ENCODE data around the gene C1orf52.

Gene C1orf52

DNA sequence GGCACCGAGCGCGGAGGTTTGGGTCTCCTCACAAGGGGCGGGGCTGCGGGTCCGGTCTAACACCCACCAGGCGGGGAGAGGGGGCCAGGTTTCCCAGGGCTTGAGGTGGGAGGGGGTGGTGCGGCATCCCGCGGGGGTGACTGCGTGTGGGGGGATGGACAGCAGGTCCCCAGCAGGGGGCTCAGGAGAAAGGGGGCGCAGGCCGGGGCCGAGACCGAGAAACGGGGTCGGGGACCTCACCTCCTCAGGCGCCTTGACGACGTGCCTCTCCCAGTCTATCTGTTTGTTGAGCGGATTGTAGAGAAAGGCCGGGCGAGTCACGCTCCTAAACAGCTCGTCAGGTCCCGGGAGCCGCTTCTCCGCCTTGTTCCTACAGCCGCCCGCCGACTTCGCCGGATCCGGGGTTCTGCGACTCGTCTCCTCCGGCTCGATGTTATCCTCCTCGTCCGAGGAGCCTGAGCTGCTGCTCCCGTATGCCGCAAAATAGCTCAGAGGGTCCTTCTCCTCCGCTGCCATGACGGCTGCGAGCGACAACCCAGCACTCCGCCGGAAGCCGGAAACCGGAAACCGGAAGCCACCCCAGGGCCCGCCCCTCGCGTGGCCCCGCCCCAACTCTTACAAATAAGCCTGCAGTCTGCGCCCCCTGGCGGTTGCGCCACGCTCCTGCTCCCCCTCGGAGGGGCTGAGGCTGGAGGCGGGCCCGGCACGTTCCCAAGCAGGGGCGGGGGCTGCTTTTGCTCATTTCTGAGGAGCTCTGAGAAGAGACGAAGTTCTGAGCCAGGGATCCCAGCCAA, at the start of gene C1orf52:
Gene C1orf52 (minus strand): TSS at position 545 of the 794 bp plus-strand sequence. CDS start 29 bp downstream, at position 516.
- DNase-seq, result peak; percentile 99

DNA sequence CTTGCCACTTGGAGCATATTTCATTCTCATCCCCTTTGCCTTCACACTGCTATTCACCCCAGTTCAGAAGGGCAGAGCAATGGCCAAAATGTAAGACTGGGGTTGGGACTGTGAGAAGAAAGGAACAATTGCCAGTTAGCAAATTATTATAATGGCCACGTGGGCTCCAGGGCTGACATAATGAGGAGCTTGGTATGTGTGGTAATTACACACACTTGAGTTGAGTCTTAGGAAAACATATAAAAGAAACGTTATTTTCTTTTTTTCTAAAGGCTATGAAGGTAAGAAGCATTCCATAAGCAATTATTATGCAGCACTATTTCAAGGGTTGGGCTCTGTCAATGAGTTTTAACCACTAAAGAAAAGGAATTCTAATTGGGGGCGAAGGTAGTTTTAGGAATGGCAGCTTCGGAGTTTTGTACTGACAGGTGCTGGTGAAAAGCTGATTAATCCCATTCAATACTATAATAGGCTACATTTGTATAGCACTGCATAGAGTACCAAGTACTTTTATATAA, 49.4 kb upstream of the C1orf52 start:
- no peak for DNase-seq

DNA sequence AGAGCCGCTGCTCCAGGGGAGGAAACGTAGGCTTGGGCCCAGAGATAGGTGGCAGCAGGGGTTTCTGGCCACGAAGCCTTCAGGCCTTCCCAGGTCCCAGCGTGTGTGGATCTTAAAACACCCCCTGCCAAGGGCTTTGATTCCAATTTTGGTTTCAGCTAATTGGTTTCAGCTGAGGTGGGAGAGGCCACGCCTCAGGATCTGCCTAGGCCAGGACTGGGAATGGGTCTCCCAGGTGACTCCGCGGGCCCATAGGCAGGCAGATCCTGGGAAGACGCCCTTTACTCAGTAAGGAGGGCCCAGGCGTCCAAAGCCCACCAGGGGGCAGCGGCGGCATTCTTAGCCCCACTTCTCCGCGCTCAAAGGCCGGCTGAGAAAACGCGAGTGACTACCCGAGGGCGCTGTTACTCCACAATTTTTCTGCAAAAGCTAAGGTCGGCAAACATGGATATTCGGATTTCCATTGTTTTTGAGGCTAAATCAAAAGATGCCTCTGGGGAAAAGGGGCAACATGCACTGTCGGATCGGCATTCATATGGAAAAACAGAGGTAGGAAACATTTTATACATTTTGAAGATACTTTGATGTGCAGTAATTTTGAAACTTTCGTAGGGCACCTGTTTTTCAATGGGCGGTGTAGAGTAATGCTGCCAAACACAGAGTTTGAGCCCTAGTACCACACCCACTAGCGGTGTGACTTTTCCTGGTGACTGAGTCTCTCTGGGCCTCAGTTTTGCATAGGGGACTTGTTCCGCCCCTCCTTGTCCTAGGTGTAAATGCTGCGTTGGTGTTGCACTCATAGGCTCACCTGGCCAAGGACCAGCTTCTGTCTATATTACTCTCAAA, 48.7 kb upstream of the C1orf52 start:
- DNase-seq, result peak; percentile 62

- no peak for DNase-seq
These were observed 46.8 kb upstream of the C1orf52 start for GRCh38 chr1:85306236-85306635.

GRCh38 chr1:85303440-85304162, 44.1 kb upstream of the C1orf52 start:
- DNase-seq, result no peak

GRCh38 chr1:85300140-85300539, 40.7 kb upstream of the C1orf52 start:
- no peak for DNase-seq

- DNase-seq, result peak; percentile 51
These were observed 38.6 kb upstream of the C1orf52 start for GRCh38 chr1:85297855-85298629.

DNA sequence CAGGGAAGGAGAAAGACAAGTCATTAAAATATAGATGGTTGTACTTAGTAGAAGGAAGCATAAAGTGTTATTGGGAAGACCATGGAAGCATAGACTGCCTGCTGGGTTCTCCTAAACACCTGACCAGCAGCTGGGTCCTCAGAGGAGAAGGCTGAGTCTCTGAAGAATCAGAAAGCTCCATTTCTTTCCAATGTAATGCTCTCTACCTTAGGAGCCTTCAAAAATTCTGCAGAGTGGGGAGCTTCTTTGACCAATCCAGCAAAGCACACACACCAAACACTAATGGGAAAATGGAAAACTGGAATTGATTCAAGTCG, 38.0 kb upstream of the C1orf52 start:
- no peak for DNase-seq

GRCh38 chr1:85296980-85297379, 37.5 kb upstream of the C1orf52 start:
- no peak for DNase-seq

DNA sequence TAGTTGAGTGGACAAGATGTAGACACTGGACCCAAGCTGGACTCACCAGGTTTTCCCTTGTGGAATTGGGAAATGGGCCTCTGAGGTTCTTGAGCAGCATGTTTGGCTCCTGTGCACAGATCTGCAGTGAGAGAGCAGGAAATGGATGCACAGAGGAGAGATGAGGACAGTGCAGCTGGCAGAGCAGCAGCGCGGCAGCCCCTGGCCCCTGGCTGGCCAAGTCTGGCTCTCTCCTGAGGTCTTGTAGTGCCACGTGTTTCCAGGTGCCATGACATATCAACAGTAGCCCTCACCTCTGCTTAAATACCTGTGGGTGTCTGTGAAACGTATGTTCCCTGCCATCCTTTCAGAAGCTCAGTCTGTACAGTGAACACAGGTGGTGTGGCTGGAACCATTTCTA, 36.2 kb upstream of the C1orf52 start:
- no peak for DNase-seq

GRCh38 chr1:85295006-85295431, 35.6 kb upstream of the C1orf52 start:
- DNase-seq, result no peak

DNA sequence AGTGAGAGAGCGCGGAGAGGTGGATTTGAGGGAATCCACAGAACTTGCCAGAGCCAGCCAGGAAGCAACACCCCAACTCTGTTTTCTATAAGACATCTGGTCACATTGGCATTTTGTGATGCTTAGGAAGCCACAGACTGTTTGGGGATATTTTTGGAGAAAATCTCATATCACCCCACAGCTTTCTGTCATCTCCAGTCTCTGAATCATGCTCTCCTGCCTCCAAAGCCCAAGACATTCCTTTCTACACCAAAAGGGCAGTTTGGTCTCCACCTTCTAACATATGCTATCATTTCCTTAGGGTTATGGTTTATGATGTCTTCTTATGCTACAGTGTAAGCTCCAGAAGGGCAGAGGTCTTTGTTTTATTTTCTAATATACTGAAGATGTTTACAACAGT, 31.4 kb upstream of the C1orf52 start:
- no peak for DNase-seq

DNA sequence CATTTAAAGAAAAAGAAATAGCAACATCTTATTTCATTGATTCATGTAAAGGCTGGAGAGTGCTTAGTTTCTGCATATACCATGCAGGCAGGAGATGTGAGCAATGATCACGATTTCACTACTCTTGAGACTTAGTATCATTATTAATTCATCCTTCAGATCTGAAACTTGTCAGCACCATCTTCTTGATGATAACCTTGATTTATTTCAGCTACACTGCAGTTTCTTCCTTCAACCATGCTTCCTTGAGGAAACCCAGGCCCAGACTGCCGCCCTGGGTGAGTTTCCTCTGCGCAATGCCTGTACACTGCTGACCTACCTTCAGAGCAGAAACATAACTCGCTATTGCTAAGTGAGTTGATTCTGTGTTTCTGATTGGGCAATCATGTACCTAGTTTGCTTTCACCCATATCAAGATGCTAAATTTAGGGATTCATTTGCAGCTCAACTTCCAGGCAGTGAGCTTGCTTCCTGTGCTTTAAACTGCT, 30.4 kb upstream of the C1orf52 start:
- no peak for DNase-seq

- no peak for DNase-seq
These were observed 29.9 kb upstream of the C1orf52 start for GRCh38 chr1:85289207-85289847.

GRCh38 chr1:85284202-85284601, 24.7 kb upstream of the C1orf52 start:
- DNase-seq, result no peak

GRCh38 chr1:85283475-85284199, 24.2 kb upstream of the C1orf52 start:
- no peak for DNase-seq

DNA sequence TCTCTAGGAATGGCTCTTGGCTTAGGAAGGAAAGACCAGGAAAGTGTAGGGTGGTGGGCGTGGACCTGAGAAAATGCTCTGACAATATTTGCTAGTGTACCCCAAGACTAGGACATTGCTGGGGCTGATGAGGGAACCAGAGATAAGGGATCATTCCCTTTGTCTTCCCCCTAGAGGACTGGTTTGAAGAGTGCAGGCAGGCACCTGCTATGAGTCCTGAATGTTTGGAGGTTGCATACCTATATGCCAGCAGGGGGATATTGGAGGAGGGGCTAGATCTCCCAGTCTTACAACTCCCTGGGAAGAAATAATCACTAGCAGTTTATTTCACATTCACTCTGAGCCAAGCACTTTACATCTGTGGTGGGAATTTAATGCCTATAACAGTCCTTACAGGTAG, 23.0 kb upstream of the C1orf52 start:
- DNase-seq, result no peak

GRCh38 chr1:85280636-85281035, 21.2 kb upstream of the C1orf52 start:
- no peak for DNase-seq

- no peak for DNase-seq
These were observed 20.1 kb upstream of the C1orf52 start for GRCh38 chr1:85279458-85280080.

DNA sequence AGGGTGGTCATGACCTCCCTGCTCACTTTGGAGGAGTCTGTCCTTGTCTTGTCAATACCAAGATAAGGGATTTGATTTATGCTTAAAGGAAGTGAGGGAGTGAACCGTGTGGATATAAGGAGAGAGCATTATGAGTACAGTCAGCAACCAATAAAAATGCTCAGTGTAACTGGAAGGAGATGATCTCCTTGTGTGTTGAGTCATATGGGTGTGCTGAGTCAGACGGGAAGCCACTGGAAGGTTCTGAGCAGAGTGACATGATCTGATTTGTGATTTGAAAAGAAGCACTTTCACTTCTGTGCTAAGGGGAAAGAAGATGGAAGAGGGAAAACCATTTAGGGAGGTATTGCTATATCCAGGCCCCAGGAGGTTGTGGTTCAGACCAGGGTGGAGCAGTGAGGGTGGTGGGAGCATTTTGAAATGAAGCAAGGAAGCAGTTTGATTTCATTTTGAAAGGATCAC, 19.4 kb upstream of the C1orf52 start:
- no peak for DNase-seq

Measured in stimulated activated CD4-positive, alpha-beta T cell treated with anti-CD3 and anti-CD28 coated beads, Interleukin-12 subunit alpha, Interleukin-12 subunit beta, amount 100 ng/mL, for 4 hours (primary cell).